ENCODE data around the gene KRTAP10-1.

KRTAP10-1 gene

DNA sequence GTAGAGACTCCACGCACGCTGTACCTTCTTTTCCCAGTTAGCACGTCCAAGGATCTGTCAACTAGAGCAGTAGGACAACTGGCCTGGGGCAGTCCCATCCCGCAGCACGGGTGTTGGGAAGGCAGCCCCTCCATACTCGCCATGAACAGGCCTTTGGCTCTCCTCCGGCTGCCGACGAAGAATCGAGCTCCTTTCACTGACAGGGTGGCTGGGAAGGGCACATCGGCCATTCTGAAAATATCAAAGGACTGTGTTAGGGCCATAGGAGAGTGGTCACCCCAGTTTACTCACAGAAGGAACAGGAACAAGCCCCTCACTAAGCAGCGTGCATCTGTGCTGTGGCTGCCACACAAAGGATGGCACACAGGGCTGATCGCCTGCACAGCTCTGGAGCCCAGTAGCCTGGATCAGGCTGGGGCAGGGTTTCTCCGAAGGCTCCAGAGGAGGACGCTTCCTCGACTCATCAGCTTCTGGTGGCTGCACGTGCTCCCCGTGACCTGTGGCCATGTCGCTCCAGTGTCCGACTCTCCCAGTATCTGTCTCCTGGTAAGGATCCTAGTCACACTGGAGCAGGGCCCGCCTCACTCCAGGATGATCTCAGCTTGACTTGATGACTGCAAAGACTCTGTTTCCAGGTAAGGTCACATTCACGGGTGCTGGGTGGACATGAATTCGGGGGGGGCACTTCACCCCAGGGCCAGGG is 8.9 kb downstream of the KRTAP10-1 start:
- H3K4me1 ChIP-seq (ENCODE audit: low read length): no peaks in the 10 kb centered on the region

DNA sequence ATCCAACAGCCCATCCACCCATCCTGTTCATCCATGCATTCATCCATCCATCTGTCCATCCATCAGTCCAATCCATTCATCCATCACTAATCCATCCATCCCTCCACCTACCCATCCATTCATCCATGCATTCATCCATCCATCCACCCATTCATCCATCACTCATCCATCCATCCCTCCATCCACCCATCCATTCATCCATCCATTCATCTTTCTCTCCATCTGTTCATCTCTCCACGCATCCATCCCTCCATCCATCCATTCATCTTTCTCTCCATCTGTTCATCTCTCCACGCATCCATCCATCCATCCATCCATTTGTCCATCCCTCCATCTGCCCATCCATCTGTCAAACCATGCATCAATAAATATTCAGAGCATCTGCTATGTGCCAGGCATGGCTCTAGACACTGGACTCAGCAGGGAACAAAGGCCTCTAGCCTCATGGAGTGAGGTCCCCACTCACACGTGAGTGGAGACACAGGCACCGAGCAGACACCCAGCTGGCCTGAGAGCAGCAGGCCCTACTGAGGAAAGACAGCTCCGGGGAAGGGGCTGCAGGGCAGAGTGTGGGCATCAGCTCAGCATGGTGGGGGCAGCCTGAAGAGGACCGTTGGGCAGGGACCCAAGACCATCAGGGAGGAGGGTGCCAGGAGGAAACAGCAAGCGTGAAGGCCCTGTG is 9.6 kb downstream of the KRTAP10-1 start:
- H3K79me2 ChIP-seq (ENCODE audit: low read length): no peaks in the 10 kb centered on the region
- no peak overlapping the region for H3K9ac ChIP-seq (ENCODE audit: low read length)
- no peaks in the 10 kb centered on the region for H3K4me1 ChIP-seq (ENCODE audit: low read length)
- H4K20me1 ChIP-seq (ENCODE audit: insufficient read depth, low read length): no peaks in the 10 kb centered on the region
- H3K4me3 ChIP-seq (ENCODE audit: low read length): no peak overlapping the region
- TF ChIP-seq CTCF (IDR thresholded peaks at IDR 0.05; ENCODE audit: low read depth, low read length) (no peak), EZH2phosphoT487 (IDR thresholded peaks at IDR 0.05; ENCODE audit: low read depth) (no peak)
- no peaks in the 10 kb centered on the region for H3K36me3 ChIP-seq (replicated peaks; ENCODE audit: low read depth, low read length)
- H3K27ac ChIP-seq (ENCODE audit: low read length): no peak overlapping the region
- no peak overlapping the region for H2AFZ ChIP-seq (ENCODE audit: low read depth, low read length)
- no peaks in the 10 kb centered on the region for H3K9me3 ChIP-seq (ENCODE audit: insufficient read depth, low read length)
- H3K27me3 ChIP-seq (ENCODE audit: low read depth, low read length): no peaks in the 10 kb centered on the region
- no peak overlapping the region for H3K4me2 ChIP-seq (ENCODE audit: low read length)

More for the DNA sequence above, 8.9 kb downstream of the KRTAP10-1 start:
- Histone ChIP-seq H3K4me3 (ENCODE audit: low read length) (no peak overlapping the region), H2AFZ (ENCODE audit: low read depth, low read length) (no peak overlapping the region), H3K4me2 (ENCODE audit: low read length) (no peak overlapping the region), H3K79me2 (ENCODE audit: low read length) (no peaks in the 10 kb centered on the region), H4K20me1 (ENCODE audit: insufficient read depth, low read length) (no peaks in the 10 kb centered on the region), H3K27me3 (ENCODE audit: low read depth, low read length) (no peaks in the 10 kb centered on the region), H3K9ac (ENCODE audit: low read length) (no peak overlapping the region), H3K9me3 (ENCODE audit: insufficient read depth, low read length) (no peaks in the 10 kb centered on the region), H3K36me3 (replicated peaks; ENCODE audit: low read depth, low read length) (no peaks in the 10 kb centered on the region), H3K27ac (ENCODE audit: low read length) (no peak overlapping the region)
- TF ChIP-seq CTCF (IDR thresholded peaks at IDR 0.05; ENCODE audit: low read depth, low read length) (no peak), EZH2phosphoT487 (IDR thresholded peaks at IDR 0.05; ENCODE audit: low read depth) (no peak)

GRCh38 chr21:44529503-44530125 is 10.4 kb downstream of the KRTAP10-1 start:
- H2AFZ ChIP-seq (ENCODE audit: low read depth, low read length): no peak overlapping the region
- no peaks in the 10 kb centered on the region for H3K27me3 ChIP-seq (ENCODE audit: low read depth, low read length)
- no peaks in the 10 kb centered on the region for H3K4me1 ChIP-seq (ENCODE audit: low read length)
- H3K4me2 ChIP-seq (ENCODE audit: low read length): no peak overlapping the region
- TF ChIP-seq CTCF (IDR thresholded peaks at IDR 0.05; ENCODE audit: low read depth, low read length) (no peak), EZH2phosphoT487 (IDR thresholded peaks at IDR 0.05; ENCODE audit: low read depth) (no peak)
- no peaks in the 10 kb centered on the region for H3K9me3 ChIP-seq (ENCODE audit: insufficient read depth, low read length)
- no peak overlapping the region for H3K9ac ChIP-seq (ENCODE audit: low read length)
- no peaks in the 10 kb centered on the region for H4K20me1 ChIP-seq (ENCODE audit: insufficient read depth, low read length)
- no peaks in the 10 kb centered on the region for H3K36me3 ChIP-seq (replicated peaks; ENCODE audit: low read depth, low read length)
- no peaks in the 10 kb centered on the region for H3K79me2 ChIP-seq (ENCODE audit: low read length)
- H3K27ac ChIP-seq (ENCODE audit: low read length): no peak overlapping the region
- H3K4me3 ChIP-seq (ENCODE audit: low read length): no peak overlapping the region

- Histone ChIP-seq H3K4me2 (ENCODE audit: low read length) (no peak overlapping the region), H3K4me1 (ENCODE audit: low read length) (no peaks in the 10 kb centered on the region), H2AFZ (ENCODE audit: low read depth, low read length) (no peak overlapping the region), H4K20me1 (ENCODE audit: insufficient read depth, low read length) (no peaks in the 10 kb centered on the region), H3K9ac (ENCODE audit: low read length) (no peak overlapping the region), H3K4me3 (ENCODE audit: low read length) (no peak overlapping the region), H3K9me3 (ENCODE audit: insufficient read depth, low read length) (no peaks in the 10 kb centered on the region), H3K27ac (ENCODE audit: low read length) (no peak overlapping the region), H3K27me3 (ENCODE audit: low read depth, low read length) (no peaks in the 10 kb centered on the region), H3K36me3 (replicated peaks; ENCODE audit: low read depth, low read length) (no peaks in the 10 kb centered on the region), H3K79me2 (ENCODE audit: low read length) (no peaks in the 10 kb centered on the region)
- TF ChIP-seq EZH2phosphoT487 (IDR thresholded peaks at IDR 0.05; ENCODE audit: low read depth) (no peak), CTCF (IDR thresholded peaks at IDR 0.05; ENCODE audit: low read depth, low read length) (no peak)
Measured at GRCh38 chr21:44529011-44529421, 11.0 kb downstream of the KRTAP10-1 start.
